HL-60/S4 treated with retinoic acid at 250 ng/mL for 4 days and 3 days (cell line): Measurements from ENCODE around the gene KIF2A.

Experiments
- in situ Hi-C: fragments of 300-500 bp; cut with MboI; formaldehyde crosslinking; loops from 2 replicates; pipeline ENCODE4 v1.7.0; 2022; ENCODE audit warnings: low sequenced_read_pairs

KIF2A gene

GRCh38 chr5:62327138-62328053 is 21.4 kb downstream of the KIF2A start:
- in situ Hi-C loops, result no loop called here

GRCh38 chr5:62328772-62329491 is 22.9 kb downstream of the KIF2A start:
- in situ Hi-C loops, result no loop called here

GRCh38 chr5:62330302-62330701 is 24.3 kb downstream of the KIF2A start:
- in situ Hi-C loops, result no loop called here

GRCh38 chr5:62331921-62332320 is 25.9 kb downstream of the KIF2A start:
- in situ Hi-C loops, result no loop called here

GRCh38 chr5:62333250-62333794 is 27.3 kb downstream of the KIF2A start:
- in situ Hi-C loops, result no loop called here

- in situ Hi-C loops, result no loop called here
Measured at GRCh38 chr5:62334082-62334481, 28.1 kb downstream of the KIF2A start.

GRCh38 chr5:62340392-62340791 is 34.4 kb downstream of the KIF2A start:
- in situ Hi-C loops, result no loop called here

- in situ Hi-C loops, result no loop called here
Measured at GRCh38 chr5:62340979-62341378, 35.0 kb downstream of the KIF2A start.

- in situ Hi-C loops, result no loop called here
Measured at GRCh38 chr5:62341783-62342475, 35.9 kb downstream of the KIF2A start.

- in situ Hi-C loops, result no loop called here
Measured at GRCh38 chr5:62342476-62342837, 36.5 kb downstream of the KIF2A start.

- in situ Hi-C loops, result no loop called here
Measured at GRCh38 chr5:62343428-62343827, 37.4 kb downstream of the KIF2A start.

- in situ Hi-C loops, result no loop called here
Measured at GRCh38 chr5:62346748-62347147, 40.7 kb downstream of the KIF2A start.

GRCh38 chr5:62347928-62348327 is 41.9 kb downstream of the KIF2A start:
- in situ Hi-C loops, result no loop called here

- in situ Hi-C loops, result no loop called here
Measured at GRCh38 chr5:62348723-62349481, 42.9 kb downstream of the KIF2A start.

- in situ Hi-C loops, result no loop called here
Measured at GRCh38 chr5:62354028-62354874, 48.2 kb downstream of the KIF2A start.

- in situ Hi-C loops, result no loop called here
Measured at GRCh38 chr5:62362701-62363100, 56.7 kb downstream of the KIF2A start.

GRCh38 chr5:62369039-62369438 is 63.0 kb downstream of the KIF2A start:
- in situ Hi-C loops, result no loop called here

GRCh38 chr5:62371409-62371808 is 65.4 kb downstream of the KIF2A start:
- in situ Hi-C loops, result no loop called here

GRCh38 chr5:62372600-62372999 is 66.6 kb downstream of the KIF2A start:
- in situ Hi-C loops, result no loop called here

- in situ Hi-C loops, result no loop called here
Measured at GRCh38 chr5:62373382-62373781, 67.4 kb downstream of the KIF2A start.
